Uterus (tissue), 2 donors: Measurements from ENCODE around the gene TBC1D14.

ENCODE experiments used
- CTCF ChIP-seq, 4 experiments: fragments of 200-600 bp in 2 of 4; fragments of 450-650 bp in 2 of 4; sonication (generic) in 2 of 4; IDR thresholded peaks; one replicate each; pipeline ENCODE4 v1.5.1; 2016 to 2019; ENCODE audit warnings: antibody characterized with exemption in 4 of 4, mild to moderate bottlenecking in 2 of 4, moderate library complexity in 1 of 4
- POLR2A ChIP-seq, 2 donors: fragments of 450-650 bp; IDR thresholded peaks; one replicate each; pipeline ENCODE4 v1.6.1; 2016; ENCODE audit warnings: antibody characterized with exemption in 2 of 2, mild to moderate bottlenecking in 1 of 2, moderate library complexity in 1 of 2

GRCh38 chr4:7016512-7016911 lies 106.9 kb downstream of the TBC1D14 start:
- TF ChIP-seq CTCF (IDR thresholded peaks at IDR 0.05) (no peak), POLR2A (IDR thresholded peaks at IDR 0.05) (no peak)
